MM.1S (cell line): ENCODE data around the gene GATAD2B.

Experiments
- CTCF ChIP-seq: fragments of 300-600 bp; sonication (generic); IDR thresholded peaks from 2 replicates; pipeline ENCODE4 v1.5.1; 2016; ENCODE audit warnings: antibody characterized with exemption, low read length, mixed read lengths
- EZH2 ChIP-seq: fragments of 300-600 bp; sonication (generic); optimal IDR thresholded peaks from 2 replicates; pipeline ENCODE3; 2017; ENCODE audit warnings: low read depth, mild to moderate bottlenecking, antibody characterized with exemption, low read length, mixed read lengths

- 0 out of 2 replicates have a peak, but pooled peaks have one; percentile 2 for TF ChIP-seq CTCF
- no peak for TF ChIP-seq EZH2
Measured at GRCh38 chr1:153779781-153780541, 142.8 kb downstream of the GATAD2B start.
